Measurements from ENCODE around the gene ATP5F1B.

ATP5F1B gene

DNA sequence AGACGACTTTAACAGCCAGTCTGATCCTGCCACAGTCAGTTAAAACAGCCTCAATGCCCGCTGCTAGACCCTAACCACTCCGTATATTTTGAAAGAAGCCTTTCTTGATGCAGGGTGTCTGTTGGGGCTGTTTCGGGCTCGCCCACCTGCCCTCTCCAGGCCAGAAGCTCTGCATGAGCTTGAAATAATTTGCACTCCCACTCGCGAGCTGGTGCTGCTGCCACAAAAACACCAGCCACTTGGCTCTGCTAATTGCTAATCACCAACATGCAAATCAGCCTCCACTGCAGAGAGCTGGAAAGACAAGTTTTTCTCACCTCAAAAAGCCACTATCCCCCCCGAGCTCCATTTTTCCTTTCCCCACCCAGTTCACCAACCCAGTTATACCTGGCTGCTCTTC is 31.2 kb downstream of the ATP5F1B start:
- DNase-seq, result no peak

GRCh38 chr12:56604355-56604754 is 41.4 kb downstream of the ATP5F1B start:
- no peak for DNase-seq

- DNase-seq, result no peak
Measured at GRCh38 chr12:56602239-56602638, 43.5 kb downstream of the ATP5F1B start.

- DNase-seq, result peak; percentile 69
Measured at GRCh38 chr12:56601503-56601902, 44.3 kb downstream of the ATP5F1B start.

DNA sequence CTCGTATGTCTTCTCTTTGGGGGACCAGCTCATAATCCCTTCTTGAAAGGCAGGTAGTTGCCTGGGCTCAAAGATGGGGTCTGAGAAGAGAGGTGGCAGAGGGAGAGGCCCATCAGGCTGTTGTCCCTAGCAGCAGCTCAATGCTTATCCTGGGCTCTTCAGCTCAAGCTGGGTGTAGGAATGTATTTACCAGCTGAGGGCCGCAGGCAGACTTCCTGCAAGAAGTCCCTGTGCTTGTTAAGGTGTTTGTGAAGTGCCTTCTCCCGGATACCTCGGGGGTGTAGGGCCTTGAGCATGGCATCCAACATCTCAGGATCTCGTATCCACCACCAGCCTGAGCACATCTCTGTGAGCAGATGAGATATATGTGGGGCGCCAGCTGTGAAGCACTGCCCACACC is 45.0 kb downstream of the ATP5F1B start:
- no peak for DNase-seq

DNA sequence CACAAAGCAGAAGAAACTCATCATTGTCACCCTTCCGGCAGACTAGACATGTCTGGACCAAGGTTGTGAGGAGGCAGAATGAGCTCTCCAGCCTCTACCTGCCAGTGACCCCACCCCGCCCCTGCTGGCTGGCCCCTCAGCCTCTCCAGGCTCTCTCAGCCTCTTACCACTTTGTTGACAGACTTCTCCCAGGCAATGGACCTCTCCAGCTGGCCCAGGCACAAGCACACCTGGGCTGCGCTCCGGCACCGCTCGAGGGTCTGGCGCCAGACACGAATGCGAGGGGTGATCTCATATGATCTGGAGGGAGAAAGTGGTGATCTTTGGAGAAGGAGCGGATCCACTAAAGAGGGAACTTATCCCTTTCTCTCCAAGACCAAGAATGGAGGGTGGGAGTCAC is 46.0 kb downstream of the ATP5F1B start:
- DNase-seq, result no peak

DNA sequence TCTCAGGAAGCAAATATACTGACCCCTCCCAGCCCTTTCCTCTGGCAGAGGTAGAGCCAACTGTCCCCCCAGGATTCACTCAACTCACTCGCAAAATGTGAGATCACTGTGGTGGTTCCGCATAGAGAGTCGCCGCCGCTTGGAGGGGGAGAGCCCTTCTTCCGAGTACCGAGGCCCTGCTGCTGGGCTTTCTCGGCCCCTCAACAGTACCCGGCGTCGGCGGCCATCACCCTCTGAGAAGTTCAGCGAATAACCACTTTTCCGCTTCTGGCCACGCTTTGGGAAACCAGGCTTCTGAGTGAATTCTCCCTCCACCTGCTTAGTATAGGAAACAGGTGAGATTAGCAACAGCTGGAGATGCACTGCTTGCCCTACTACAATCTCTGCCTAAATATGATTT is 46.7 kb downstream of the ATP5F1B start:
- DNase-seq, result no peak

GRCh38 chr12:56596815-56597214 is 49.0 kb downstream of the ATP5F1B start:
- no peak for DNase-seq

GRCh38 chr12:56593909-56594621 is 51.7 kb downstream of the ATP5F1B start:
- DNase-seq, result peak; percentile 85

GRCh38 chr12:56591961-56592360 is 53.8 kb downstream of the ATP5F1B start:
- no peak for DNase-seq

- no peak for DNase-seq
Measured at GRCh38 chr12:56591126-56591525, 54.7 kb downstream of the ATP5F1B start.

GRCh38 chr12:56590237-56590830 is 55.5 kb downstream of the ATP5F1B start:
- DNase-seq, result no peak

GRCh38 chr12:56589783-56590182 is 56.0 kb downstream of the ATP5F1B start:
- DNase-seq, result no peak

All from activated effector memory CD4-positive, alpha-beta T cell treated with anti-CD3 and anti-CD28 coated beads, Interleukin-2, amount 50 U/mL, for 16 hours (primary cell).